Cardiac muscle cell (in vitro differentiated cells and primary cell): ENCODE data around the gene FARP2. TPM values are rescaled to one million over a fixed set of nuclear protein-coding genes. Genes with fewer than 3 reads are reported as not detected.

Experiments
- DNase-seq, 2 donors: peaks; one replicate each; pipeline versions ENCODE4 v3.0.0 to v3.0.0-alpha.2; 2010 to 2017; ENCODE audit warnings: low read depth in 1 of 2, low spot score in 1 of 2
- H3K27ac ChIP-seq: fragments of 200-600 bp; sonication (generic); 2 replicates; pipeline ENCODE4 v1.5.1; 2016
- H3K27me3 ChIP-seq: fragments of 200-600 bp; sonication (generic); 2 replicates; pipeline ENCODE4 v1.6.0; 2016; ENCODE audit warnings: control low read depth
- H3K36me3 ChIP-seq: fragments of 200-600 bp; sonication (generic); 2 replicates; pipeline ENCODE4 v1.5.1; 2016; ENCODE audit warnings: control low read depth
- H3K4me1 ChIP-seq: fragments of 200-600 bp; sonication (generic); 2 replicates; pipeline ENCODE4 v1.8.1; 2017; ENCODE audit warnings: low read depth, mild to moderate bottlenecking, mixed run types
- H3K4me3 ChIP-seq: fragments of 200-600 bp; sonication (generic); 2 replicates; pipeline ENCODE4 v1.5.1; 2016; ENCODE audit warnings: mild to moderate bottlenecking
- H3K9me3 ChIP-seq: fragments of 200-600 bp; sonication (generic); 2 replicates; pipeline ENCODE4 v1.5.1; 2017; ENCODE audit warnings: low read depth, mild to moderate bottlenecking, control low read depth
- CTCF ChIP-seq: IDR thresholded peaks from 2 replicates; pipeline ENCODE4 v1.5.1; 2012; ENCODE audit warnings: low read depth, mild to moderate bottlenecking, low read length
- polyA plus RNA-seq: library from polyadenylated mRNA; unstranded; fragments of >200 nt; fragmentation: Nextera tagmentation; extraction: Ambion mirVana; gene quantifications from 2 replicates; pipeline ENCODE4 v1.2.1, GENCODE V29; 2016
- total RNA-seq: library from RNA; depleted of rRNA; stranded (reverse); fragments of >200 nt; gene quantifications from 2 replicates; pipeline ENCODE4 v1.2.3, GENCODE V29; 2016

FARP2 gene
- total and polyA plus RNA-seq, 2 experiments from 2014 or later: 24.4 to 26.5 TPM

- H3K27me3 ChIP-seq: no peaks in the 10 kb centered on the region
- TF ChIP-seq CTCF: no peak
Observed at GRCh38 chr2:241430178-241430577, 74.1 kb downstream of the FARP2 start.

GRCh38 chr2:241432824-241433448, 76.9 kb downstream of the FARP2 start:
- Histone ChIP-seq H3K4me3 (no peak overlapping the region), H3K27ac (no peak overlapping the region), H3K4me1 (no peaks in the 10 kb centered on the region), H3K27me3 (no peaks in the 10 kb centered on the region), H3K36me3 (peaks cover 28% of the 10 kb centered on the region), H3K9me3 (no peaks in the 10 kb centered on the region)
- DNase-seq: no peak
- no peak for TF ChIP-seq CTCF

More at GRCh38 chr2:241430178-241430577, 74.1 kb downstream of the FARP2 start:
- H3K4me3 ChIP-seq: no peak overlapping the region
- H3K4me1 ChIP-seq: no peaks in the 10 kb centered on the region
- H3K36me3 ChIP-seq: peaks cover 23% of the 10 kb centered on the region
- no peak for DNase-seq
- H3K27ac ChIP-seq: no peak overlapping the region
- no peaks in the 10 kb centered on the region for H3K9me3 ChIP-seq

- H3K4me3 ChIP-seq: no peak overlapping the region
- no peaks in the 10 kb centered on the region for H3K4me1 ChIP-seq
- no peak for TF ChIP-seq CTCF
- no peak overlapping the region for H3K27ac ChIP-seq
- H3K36me3 ChIP-seq: peaks cover 22% of the 10 kb centered on the region
- H3K27me3 ChIP-seq: no peaks in the 10 kb centered on the region
- H3K9me3 ChIP-seq: no peaks in the 10 kb centered on the region
- no peak for DNase-seq
Observed at GRCh38 chr2:241437179-241437578, 81.1 kb downstream of the FARP2 start.

- no peak for TF ChIP-seq CTCF
- no peak for DNase-seq
- Histone ChIP-seq H3K4me3 (no peak overlapping the region), H3K4me1 (no peaks in the 10 kb centered on the region), H3K27ac (no peak overlapping the region), H3K27me3 (no peaks in the 10 kb centered on the region), H3K36me3 (peaks cover 14% of the 10 kb centered on the region), H3K9me3 (no peaks in the 10 kb centered on the region)
Observed at GRCh38 chr2:241441492-241441891, 85.4 kb downstream of the FARP2 start.

- H3K36me3 ChIP-seq: peaks cover 5% of the 10 kb centered on the region
- DNase-seq: peak in 1 of 2 donors; percentile 25
- TF ChIP-seq CTCF: no peak
Observed at GRCh38 chr2:241443486-241444223, 87.6 kb downstream of the FARP2 start.

More at GRCh38 chr2:241443486-241444223, 87.6 kb downstream of the FARP2 start:
- no peaks in the 10 kb centered on the region for H3K27me3 ChIP-seq
- H3K4me1 ChIP-seq: no peaks in the 10 kb centered on the region
- H3K9me3 ChIP-seq: no peaks in the 10 kb centered on the region
- H3K27ac ChIP-seq: no peak overlapping the region
- no peak overlapping the region for H3K4me3 ChIP-seq
